Mucosa of rectum (tissue), 2 donors: ENCODE measurements around the gene ITGBL1.

ENCODE experiments used
- H3K27ac ChIP-seq, 2 donors: one replicate each; pipeline ENCODE4 v1.7.0; 2013; ENCODE audit warnings: inconsistent platforms in 2 of 2, low read depth in 2 of 2, low read length in 2 of 2
- H3K27me3 ChIP-seq, 2 donors: one replicate each; pipeline ENCODE4 v1.7.0; 2013; ENCODE audit warnings: low read length in 2 of 2; ENCODE audit not compliant: control insufficient read depth in 2 of 2, insufficient read depth in 2 of 2
- H3K36me3 ChIP-seq, 2 donors: one replicate each; pipeline ENCODE4 v1.7.0; 2013; ENCODE audit warnings: low read length in 2 of 2; ENCODE audit not compliant: control insufficient read depth in 2 of 2, insufficient read depth in 2 of 2
- H3K4me1 ChIP-seq, 2 donors: one replicate each; pipeline ENCODE4 v1.7.0; 2013; ENCODE audit warnings: low read length in 2 of 2, mild to moderate bottlenecking in 1 of 2; ENCODE audit not compliant: control insufficient read depth in 2 of 2, insufficient read depth in 2 of 2
- H3K4me3 ChIP-seq, 2 donors: one replicate each; pipeline ENCODE4 v1.7.0; 2013; ENCODE audit warnings: low read length in 2 of 2
- H3K9ac ChIP-seq, 2 donors: one replicate each; pipeline ENCODE4 v1.7.0; 2013; ENCODE audit warnings: low read length in 2 of 2, low read depth in 1 of 2, mild to moderate bottlenecking in 1 of 2
- H3K9me3 ChIP-seq, 2 donors: one replicate each; pipeline ENCODE4 v1.7.0; 2013; ENCODE audit warnings: low read length in 2 of 2; ENCODE audit not compliant: control insufficient read depth in 2 of 2
- donor health status: healthy.
- donor health status: Normal muscosa, but diverticular disease.

The ITGBL1 gene

GRCh38 chr13:101417501-101417900 lies 35.0 kb upstream of the ITGBL1 start:
- H3K27me3 ChIP-seq: peaks cover 7 to 9% of the 10 kb centered on the region in 2 donors
- H3K36me3 ChIP-seq: no peaks in the 10 kb centered on the region
- no peaks in the 10 kb centered on the region for H3K4me1 ChIP-seq
- no peak overlapping the region for H3K9ac ChIP-seq
- no peaks in the 10 kb centered on the region for H3K9me3 ChIP-seq
- H3K4me3 ChIP-seq: no peak overlapping the region
- H3K27ac ChIP-seq: no peak overlapping the region

DNA sequence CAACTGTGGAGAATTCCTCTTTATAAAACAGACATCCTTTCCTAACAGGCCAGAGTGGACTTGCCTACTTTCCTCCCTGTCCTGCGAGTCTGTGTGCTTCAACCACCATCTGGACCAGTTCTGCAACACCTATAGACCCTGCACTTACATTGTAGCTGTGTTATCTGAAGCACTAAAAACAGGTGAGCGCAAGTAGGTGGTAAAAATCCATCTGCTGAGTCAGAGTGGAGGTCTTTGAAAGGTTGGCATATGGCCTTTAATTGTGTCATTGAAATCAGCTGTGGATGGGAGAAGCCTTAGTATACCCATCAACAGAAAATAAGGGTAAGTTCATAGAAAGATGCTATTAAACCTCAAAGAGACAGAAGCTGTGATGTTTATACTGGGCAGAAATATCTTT lies 28.6 kb upstream of the ITGBL1 start:
- Histone ChIP-seq H3K9me3 (no peaks in the 10 kb centered on the region), H3K27me3 (no peaks in the 10 kb centered on the region), H3K4me1 (no peaks in the 10 kb centered on the region), H3K27ac (no peak overlapping the region), H3K36me3 (no peaks in the 10 kb centered on the region), H3K9ac (no peak overlapping the region), H3K4me3 (no peak overlapping the region)

- H3K4me1 ChIP-seq: no peaks in the 10 kb centered on the region
- no peaks in the 10 kb centered on the region for H3K27me3 ChIP-seq
- no peak overlapping the region for H3K27ac ChIP-seq
- H3K9ac ChIP-seq: no peak overlapping the region
- H3K36me3 ChIP-seq: no peaks in the 10 kb centered on the region
- H3K9me3 ChIP-seq: no peaks in the 10 kb centered on the region
- H3K4me3 ChIP-seq: no peak overlapping the region
These were observed 27.9 kb upstream of the ITGBL1 start for GRCh38 chr13:101424381-101425155.

- Histone ChIP-seq H3K9ac (no peak overlapping the region), H3K27ac (no peak overlapping the region), H3K27me3 (no peaks in the 10 kb centered on the region), H3K36me3 (no peaks in the 10 kb centered on the region), H3K4me1 (no peaks in the 10 kb centered on the region), H3K9me3 (no peaks in the 10 kb centered on the region), H3K4me3 (no peak overlapping the region)
These were observed 27.4 kb upstream of the ITGBL1 start for GRCh38 chr13:101425156-101425471.

DNA sequence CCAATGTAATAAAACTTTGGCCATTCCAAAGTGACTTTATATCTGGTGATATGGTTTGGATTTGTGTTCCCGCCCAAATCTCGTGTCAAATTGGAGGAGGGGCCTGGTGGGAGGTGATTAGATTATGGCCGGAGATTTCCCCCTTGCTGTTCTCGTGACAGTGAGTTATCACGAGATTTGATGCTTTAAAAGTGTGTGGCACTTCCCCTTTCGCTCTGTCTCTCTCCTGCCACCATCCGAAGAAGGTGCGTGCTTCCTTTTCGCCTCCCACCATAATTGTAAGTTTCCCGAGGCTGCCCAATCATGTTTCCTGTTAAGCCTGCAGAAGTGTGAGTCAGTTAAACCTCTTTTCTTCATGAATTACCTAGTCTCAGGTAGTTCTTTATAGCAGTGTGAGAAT lies 26.9 kb upstream of the ITGBL1 start:
- Histone ChIP-seq H3K9me3 (no peaks in the 10 kb centered on the region), H3K36me3 (no peaks in the 10 kb centered on the region), H3K27me3 (no peaks in the 10 kb centered on the region), H3K4me1 (no peaks in the 10 kb centered on the region), H3K27ac (no peak overlapping the region), H3K4me3 (no peak overlapping the region), H3K9ac (no peak overlapping the region)

DNA sequence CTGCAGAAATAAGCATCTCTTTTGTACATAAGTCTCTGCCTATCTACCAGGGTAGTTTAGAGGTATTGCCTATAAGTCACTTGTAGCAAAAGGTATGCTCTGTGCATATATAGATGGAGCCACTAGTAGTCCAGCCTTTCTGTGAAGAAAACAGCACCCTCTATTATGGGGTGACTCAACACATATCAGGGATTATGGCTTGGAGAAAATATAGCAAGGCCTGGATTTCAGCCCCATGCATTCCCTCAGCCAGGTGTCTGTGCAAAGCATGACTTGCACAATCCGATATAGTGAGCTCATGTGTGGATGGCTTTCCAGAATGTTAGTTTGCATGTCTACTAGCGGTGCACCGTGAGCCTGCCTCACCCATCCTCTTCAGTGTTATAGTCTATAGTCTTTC lies 22.7 kb upstream of the ITGBL1 start:
- Histone ChIP-seq H3K9me3 (no peaks in the 10 kb centered on the region), H3K9ac (no peak overlapping the region), H3K27ac (no peak overlapping the region), H3K27me3 (no peaks in the 10 kb centered on the region), H3K4me3 (no peak overlapping the region), H3K4me1 (no peaks in the 10 kb centered on the region), H3K36me3 (no peaks in the 10 kb centered on the region)

GRCh38 chr13:101433895-101434294 lies 18.6 kb upstream of the ITGBL1 start:
- Histone ChIP-seq H3K27me3 (no peaks in the 10 kb centered on the region), H3K36me3 (no peaks in the 10 kb centered on the region), H3K27ac (no peak overlapping the region), H3K9me3 (no peaks in the 10 kb centered on the region), H3K4me1 (no peaks in the 10 kb centered on the region), H3K9ac (no peak overlapping the region), H3K4me3 (no peak overlapping the region)

DNA sequence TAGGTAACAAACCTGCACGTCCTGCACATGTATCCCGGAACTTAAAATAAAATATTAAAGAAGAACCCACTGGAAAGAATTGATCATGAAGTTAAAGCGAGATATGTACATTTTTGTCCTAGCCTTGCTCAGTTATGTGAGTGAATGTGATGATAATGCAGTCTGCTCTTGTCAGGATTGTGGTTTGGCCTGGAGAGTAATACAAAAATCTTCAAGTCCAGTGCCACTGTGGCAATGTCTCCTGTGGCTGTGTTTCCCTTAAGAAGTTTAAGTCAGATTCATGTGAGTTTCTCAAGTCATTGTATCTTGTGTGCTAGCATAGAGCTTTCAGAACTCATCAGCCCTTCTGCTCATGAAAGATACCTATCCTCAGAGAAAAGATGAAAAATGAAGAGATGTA lies 18.0 kb upstream of the ITGBL1 start:
- Histone ChIP-seq H3K4me1 (no peaks in the 10 kb centered on the region), H3K36me3 (no peaks in the 10 kb centered on the region)

GRCh38 chr13:101447852-101448251 lies 4.6 kb upstream of the ITGBL1 start:
- no peak overlapping the region for H3K27ac ChIP-seq
- H3K36me3 ChIP-seq: no peaks in the 10 kb centered on the region
- H3K4me3 ChIP-seq: no peak overlapping the region
- no peaks in the 10 kb centered on the region for H3K4me1 ChIP-seq
- no peaks in the 10 kb centered on the region for H3K9me3 ChIP-seq
- no peak overlapping the region for H3K9ac ChIP-seq
- no peaks in the 10 kb centered on the region for H3K27me3 ChIP-seq

More for the DNA sequence above, 18.0 kb upstream of the ITGBL1 start:
- Histone ChIP-seq H3K9ac (no peak overlapping the region), H3K27ac (no peak overlapping the region), H3K27me3 (no peaks in the 10 kb centered on the region), H3K9me3 (no peaks in the 10 kb centered on the region), H3K4me3 (no peak overlapping the region)

DNA sequence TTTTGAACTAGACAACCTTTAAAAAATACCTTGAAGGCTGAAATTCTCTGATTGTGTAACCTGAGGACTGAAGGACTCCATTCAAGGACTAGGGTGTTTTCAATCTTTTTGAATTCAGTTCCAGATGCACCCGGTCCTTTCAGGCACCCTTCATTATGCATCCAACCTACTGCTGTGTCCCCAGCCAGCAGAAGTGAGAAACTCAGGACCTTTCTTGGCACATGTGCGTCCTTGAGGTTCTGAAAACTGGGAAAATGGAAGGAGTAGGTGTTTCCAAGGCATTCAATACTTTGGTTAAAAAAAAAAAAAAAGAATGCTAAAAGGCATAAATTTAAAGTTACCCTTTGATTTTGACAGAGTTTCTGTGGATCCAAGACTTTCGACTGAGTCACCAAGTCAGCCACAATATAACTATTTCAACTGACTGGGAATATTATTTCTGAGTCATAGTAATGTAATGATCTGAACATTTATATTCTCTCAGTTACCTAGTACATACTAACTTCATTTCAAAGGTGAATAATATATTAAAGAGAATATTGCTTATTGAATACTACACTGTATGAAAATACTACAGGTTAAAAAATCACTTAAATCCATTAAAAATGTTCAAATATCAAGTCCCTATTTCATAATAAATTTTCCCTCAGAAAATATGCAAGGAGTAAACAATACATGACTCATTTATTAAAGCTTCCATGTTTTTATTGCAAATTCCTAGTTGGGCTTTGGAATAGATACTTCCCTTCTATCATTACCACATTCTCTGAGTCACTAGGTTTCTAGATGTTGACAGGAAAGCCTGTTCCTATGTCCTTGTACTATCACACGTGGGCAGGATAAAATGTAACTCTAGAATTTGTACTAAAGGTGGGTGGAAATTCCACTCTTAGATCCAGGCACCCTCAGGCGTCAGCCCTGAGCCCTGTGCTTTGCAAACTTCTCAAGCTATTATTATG lies 2.4 kb upstream of the ITGBL1 start:
- no peaks in the 10 kb centered on the region for H3K4me1 ChIP-seq
- H3K4me3 ChIP-seq: no peak overlapping the region
- H3K9me3 ChIP-seq: no peaks in the 10 kb centered on the region
- no peak overlapping the region for H3K9ac ChIP-seq
- H3K27me3 ChIP-seq: no peaks in the 10 kb centered on the region
- H3K36me3 ChIP-seq: no peaks in the 10 kb centered on the region
- H3K27ac ChIP-seq: no peak overlapping the region
